Stimulated activated memory B cell treated with anti-CD40 and anti-IgM and Interleukin-4, amounts not matched to agents 10 μg/mL and 1 μg/mL and 100 μg/mL, for 72 hours (primary cell): ENCODE measurements around the gene CAGE1.
A peak's percentile ranks its signal among the peaks of the same experiment; 100 is the strongest.

Experiments used
- ATAC-seq: fragments of 150-1000 bp; cut with Tn5 transposase; 2 replicates; pipeline ENCODE4 v1.10.0; 2021
- H3K27ac Mint-ChIP-seq: one replicate; pipeline ENCODE4 v1.8.0; 2022; ENCODE audit warnings: mild to moderate bottlenecking, mixed read lengths
- H3K27me3 Mint-ChIP-seq: one replicate; pipeline ENCODE4 v1.8.0; 2022; ENCODE audit warnings: mixed read lengths
- H3K36me3 Mint-ChIP-seq: one replicate; pipeline ENCODE4 v1.8.0; 2022; ENCODE audit warnings: mixed read lengths
- H3K4me1 Mint-ChIP-seq: one replicate; pipeline ENCODE4 v1.8.0; 2022; ENCODE audit warnings: mixed read lengths
- H3K4me3 Mint-ChIP-seq: one replicate; pipeline ENCODE4 v1.8.0; 2022; ENCODE audit warnings: mild to moderate bottlenecking, moderate library complexity, mixed read lengths
- H3K9me3 Mint-ChIP-seq: one replicate; pipeline ENCODE4 v1.8.0; 2022; ENCODE audit warnings: mixed read lengths

CAGE1 gene

DNA sequence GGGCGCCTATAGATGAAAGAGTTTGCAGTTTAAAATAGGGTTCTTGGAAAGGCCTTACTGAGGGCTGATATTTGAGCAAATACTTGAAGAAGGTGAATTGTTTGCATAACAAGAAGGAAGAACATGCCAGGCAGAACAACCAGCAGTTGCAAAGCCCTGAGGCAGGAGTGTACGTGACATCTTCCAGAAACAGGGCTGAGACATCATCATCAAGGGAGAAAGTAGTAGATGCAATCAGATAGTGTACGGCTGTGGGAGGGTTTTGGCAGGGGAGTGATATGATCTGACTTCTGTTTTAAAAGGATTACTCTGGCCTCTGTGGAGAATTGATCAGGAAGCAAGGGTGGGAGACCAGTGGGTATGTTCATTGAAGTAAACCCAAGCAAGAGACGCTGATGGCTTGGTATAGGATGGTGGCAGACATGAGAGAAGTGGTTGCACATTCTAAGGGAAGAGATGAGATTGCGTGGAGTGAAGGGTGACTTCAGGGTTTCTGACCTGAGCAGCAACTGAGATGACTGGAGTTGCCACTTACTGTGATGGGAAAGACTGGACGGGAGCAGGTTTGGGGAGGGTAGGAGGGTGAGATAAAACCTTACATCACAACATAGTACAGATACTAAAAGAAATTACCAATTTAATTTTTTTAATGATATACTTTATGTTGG lies 28.8 kb upstream of the CAGE1 start:
- no peak overlapping the region for H3K27ac Mint-ChIP-seq
- no peaks in the 10 kb centered on the region for H3K4me1 Mint-ChIP-seq
- no peaks in the 10 kb centered on the region for H3K9me3 Mint-ChIP-seq

DNA sequence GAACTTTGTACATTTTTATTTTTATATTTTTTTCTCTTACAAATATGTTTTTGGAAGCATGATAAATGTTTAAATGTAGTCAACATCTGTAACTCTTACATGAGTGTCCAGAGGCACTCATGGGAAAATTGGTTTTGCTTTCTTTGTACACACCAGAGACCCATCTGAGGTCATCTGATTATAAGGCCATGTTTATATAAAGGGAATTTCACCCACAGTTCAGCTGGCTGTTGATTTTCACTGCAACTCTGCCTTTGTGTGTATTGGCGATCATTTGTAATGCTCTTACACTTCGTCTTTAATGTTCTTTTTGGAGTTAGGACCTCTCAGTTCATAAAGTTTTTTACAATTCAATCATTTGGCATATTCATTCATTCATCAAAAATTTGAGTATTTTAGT lies 28.1 kb upstream of the CAGE1 start:
- Mint-ChIP-seq H3K27ac (no peak overlapping the region), H3K36me3 (peaks cover 52% of the 10 kb centered on the region)

More for the DNA sequence above, 28.8 kb upstream of the CAGE1 start:
- Mint-ChIP-seq H3K27me3 (no peaks in the 10 kb centered on the region), H3K36me3 (peaks cover 52% of the 10 kb centered on the region), H3K4me3 (no peak overlapping the region)
- ATAC-seq: no peak

DNA sequence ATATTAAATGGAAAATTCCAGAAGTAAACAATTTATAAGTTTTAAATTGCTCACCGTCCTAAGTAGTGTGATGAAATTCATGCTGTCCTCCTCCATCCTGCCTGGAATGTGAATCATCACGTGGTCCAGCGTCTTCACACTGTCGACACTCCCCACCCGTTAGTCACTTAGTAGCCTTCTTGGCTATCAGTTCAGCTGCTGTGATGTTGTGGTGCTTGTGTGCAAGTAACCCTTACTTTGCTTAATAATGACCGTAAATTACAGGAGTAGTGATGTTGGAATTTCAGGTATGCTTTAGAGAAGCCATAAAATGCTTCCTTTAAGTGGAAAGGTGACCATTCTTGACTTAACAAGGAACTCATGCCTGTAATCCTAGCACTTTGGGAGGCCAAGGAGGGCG lies 25.3 kb upstream of the CAGE1 start:
- Mint-ChIP-seq H3K27ac (no peak overlapping the region), H3K4me3 (no peak overlapping the region), H3K36me3 (peaks cover 57% of the 10 kb centered on the region), H3K9me3 (no peaks in the 10 kb centered on the region), H3K27me3 (no peaks in the 10 kb centered on the region), H3K4me1 (no peaks in the 10 kb centered on the region)
- ATAC-seq: no peak

More for the DNA sequence above, 28.1 kb upstream of the CAGE1 start:
- no peaks in the 10 kb centered on the region for H3K4me1 Mint-ChIP-seq
- no peak overlapping the region for H3K4me3 Mint-ChIP-seq
- no peaks in the 10 kb centered on the region for H3K27me3 Mint-ChIP-seq
- H3K9me3 Mint-ChIP-seq: no peaks in the 10 kb centered on the region
- ATAC-seq: no peak

DNA sequence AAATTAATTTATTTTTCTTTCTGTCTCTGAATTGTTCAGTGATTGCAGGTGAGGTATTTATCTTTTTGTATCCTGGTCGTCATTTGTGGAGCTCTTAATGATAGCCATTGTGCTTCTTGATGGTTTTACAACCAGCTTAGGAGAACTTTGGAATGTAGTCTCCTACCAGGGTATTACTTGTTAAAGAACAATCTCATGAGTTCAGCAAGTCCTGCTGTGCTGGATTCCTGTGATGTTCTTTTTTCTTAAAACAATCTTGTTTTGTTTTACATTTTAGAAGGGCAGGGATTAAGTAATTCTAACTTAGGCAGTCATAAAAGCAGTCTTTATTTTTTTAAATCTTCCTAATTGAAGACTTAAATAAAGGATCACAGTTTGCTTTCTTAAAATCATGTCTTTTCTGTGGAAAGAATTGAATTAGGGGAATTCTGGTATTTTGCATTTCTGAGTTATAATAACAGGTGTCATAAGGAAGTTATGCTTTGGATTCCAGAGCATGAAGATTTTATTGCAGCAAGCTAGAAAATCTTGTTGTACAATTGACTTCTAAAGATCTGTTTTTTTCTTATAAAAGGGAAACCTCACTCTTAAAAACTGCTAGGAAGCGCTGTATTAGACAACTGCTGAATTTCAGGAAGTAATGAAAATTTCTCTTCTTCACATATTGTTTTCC lies 23.7 kb upstream of the CAGE1 start:
- no peak overlapping the region for H3K4me3 Mint-ChIP-seq
- no peak for ATAC-seq
- H3K36me3 Mint-ChIP-seq: peaks cover 63% of the 10 kb centered on the region
- no peak overlapping the region for H3K27ac Mint-ChIP-seq
- no peaks in the 10 kb centered on the region for H3K4me1 Mint-ChIP-seq
- H3K9me3 Mint-ChIP-seq: no peaks in the 10 kb centered on the region
- no peaks in the 10 kb centered on the region for H3K27me3 Mint-ChIP-seq

DNA sequence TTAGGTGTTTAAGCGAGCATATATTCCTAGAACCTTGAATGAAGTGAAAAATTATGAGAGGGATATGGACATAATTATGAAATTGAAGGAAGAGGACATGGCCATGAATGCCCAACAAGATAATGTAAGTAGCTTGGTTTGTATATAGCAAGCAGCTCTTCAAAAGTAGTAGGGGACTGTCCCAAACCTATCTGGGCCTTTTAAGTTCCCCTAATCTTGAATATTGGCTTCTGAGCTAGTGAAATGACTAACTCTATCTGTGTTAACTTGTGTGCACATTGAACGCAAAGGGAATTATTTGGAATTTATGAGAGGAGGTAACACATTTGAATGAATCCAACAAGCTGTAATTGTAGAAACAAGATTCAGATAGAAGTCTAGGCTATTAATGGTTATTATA lies 21.8 kb upstream of the CAGE1 start:
- H3K36me3 Mint-ChIP-seq: peaks cover 64% of the 10 kb centered on the region
- H3K27me3 Mint-ChIP-seq: no peaks in the 10 kb centered on the region
- no peak for ATAC-seq
- H3K9me3 Mint-ChIP-seq: no peaks in the 10 kb centered on the region
- no peak overlapping the region for H3K4me3 Mint-ChIP-seq
- H3K4me1 Mint-ChIP-seq: no peaks in the 10 kb centered on the region
- H3K27ac Mint-ChIP-seq: no peak overlapping the region

DNA sequence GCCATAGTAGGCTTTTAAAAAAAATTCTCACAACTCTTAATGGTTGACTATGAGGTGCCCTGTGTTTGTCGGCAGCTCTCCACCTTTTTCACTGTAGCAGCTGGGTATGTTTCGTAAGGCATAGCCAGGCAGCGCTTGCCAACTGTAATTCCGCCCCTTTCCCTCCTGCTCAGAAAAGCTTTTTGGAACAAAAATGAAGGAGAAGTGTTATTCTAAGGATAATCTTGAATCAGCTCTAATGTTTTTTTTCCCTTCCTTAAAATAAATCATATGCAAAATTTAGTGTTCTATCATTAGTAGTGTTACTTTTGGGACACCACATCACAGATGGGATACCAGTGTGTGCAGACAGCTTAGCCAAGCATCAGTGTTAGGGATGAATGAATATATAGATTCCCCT lies 21.3 kb upstream of the CAGE1 start:
- Mint-ChIP-seq H3K27ac (no peak overlapping the region), H3K4me1 (no peaks in the 10 kb centered on the region), H3K4me3 (no peak overlapping the region), H3K9me3 (no peaks in the 10 kb centered on the region), H3K27me3 (no peaks in the 10 kb centered on the region), H3K36me3 (peaks cover 69% of the 10 kb centered on the region)
- no peak for ATAC-seq

DNA sequence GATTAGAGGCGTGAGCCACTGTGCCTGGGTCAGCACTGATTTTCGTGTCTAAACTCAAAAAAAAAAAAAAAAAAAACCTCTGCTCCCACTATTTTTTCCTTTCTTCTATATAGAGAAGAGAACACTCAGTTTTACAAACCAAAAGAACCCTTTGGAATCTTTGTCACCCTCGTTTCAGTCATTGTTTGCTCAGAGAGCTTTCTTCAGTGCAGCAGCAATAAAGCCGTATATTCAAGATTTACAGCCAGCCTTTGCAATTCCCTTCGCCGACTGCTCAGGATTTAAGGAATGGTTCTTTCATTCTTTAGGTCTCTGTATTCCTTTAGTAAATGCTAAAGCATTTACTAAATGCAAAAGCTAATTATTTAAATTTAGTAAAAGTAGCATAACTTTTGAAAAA lies 20.2 kb upstream of the CAGE1 start:
- H3K9me3 Mint-ChIP-seq: no peaks in the 10 kb centered on the region
- H3K4me3 Mint-ChIP-seq: no peak overlapping the region
- no peak for ATAC-seq
- H3K27me3 Mint-ChIP-seq: no peaks in the 10 kb centered on the region
- no peak overlapping the region for H3K27ac Mint-ChIP-seq
- no peaks in the 10 kb centered on the region for H3K4me1 Mint-ChIP-seq
- H3K36me3 Mint-ChIP-seq: peaks cover 71% of the 10 kb centered on the region

DNA sequence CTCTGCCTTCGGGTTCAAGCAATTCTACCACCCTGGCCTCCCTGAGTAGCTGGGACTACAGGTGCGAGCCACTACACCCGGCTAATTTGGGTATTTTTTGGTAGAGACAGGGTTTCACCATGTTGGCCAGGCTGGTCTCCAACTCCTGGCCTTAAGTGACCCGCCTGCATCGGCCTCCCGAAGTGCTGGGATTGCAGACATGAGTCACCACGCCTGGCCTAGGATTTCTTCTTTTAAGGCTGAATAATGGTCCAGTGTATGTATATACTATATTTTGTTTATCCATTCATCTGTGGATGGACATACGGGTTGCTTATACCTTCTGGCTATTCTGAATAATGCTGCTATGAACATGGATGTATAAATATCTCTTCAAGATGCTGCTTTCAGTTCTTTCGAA lies 17.2 kb upstream of the CAGE1 start:
- no peak overlapping the region for H3K4me3 Mint-ChIP-seq
- no peak for ATAC-seq
- no peaks in the 10 kb centered on the region for H3K9me3 Mint-ChIP-seq
- H3K36me3 Mint-ChIP-seq: peaks cover 82% of the 10 kb centered on the region
- H3K27me3 Mint-ChIP-seq: no peaks in the 10 kb centered on the region
- no peak overlapping the region for H3K27ac Mint-ChIP-seq
- H3K4me1 Mint-ChIP-seq: no peaks in the 10 kb centered on the region

DNA sequence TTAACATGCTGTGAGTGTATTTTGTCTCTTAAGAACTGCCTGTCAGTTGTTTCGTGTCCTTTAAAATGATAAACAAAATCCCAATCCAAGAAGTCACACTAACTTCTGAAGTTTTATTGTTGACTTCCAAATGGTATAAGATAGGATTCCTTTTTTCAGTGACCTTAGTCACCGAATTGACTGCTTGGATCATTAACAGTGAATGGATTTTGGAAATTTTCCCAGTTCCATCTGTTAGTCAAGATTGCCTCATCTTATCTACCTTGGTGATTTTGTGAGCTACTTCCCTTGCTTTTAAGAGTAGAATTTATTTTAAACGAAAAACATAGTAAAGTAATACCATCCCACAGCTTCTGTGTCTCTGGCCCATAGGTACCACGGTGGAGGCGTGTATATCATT lies 15.0 kb upstream of the CAGE1 start:
- ATAC-seq: no peak
- no peak overlapping the region for H3K4me3 Mint-ChIP-seq
- no peaks in the 10 kb centered on the region for H3K27me3 Mint-ChIP-seq
- peaks cover 79% of the 10 kb centered on the region for H3K36me3 Mint-ChIP-seq
- no peaks in the 10 kb centered on the region for H3K9me3 Mint-ChIP-seq
- no peak overlapping the region for H3K27ac Mint-ChIP-seq
- H3K4me1 Mint-ChIP-seq: no peaks in the 10 kb centered on the region

DNA sequence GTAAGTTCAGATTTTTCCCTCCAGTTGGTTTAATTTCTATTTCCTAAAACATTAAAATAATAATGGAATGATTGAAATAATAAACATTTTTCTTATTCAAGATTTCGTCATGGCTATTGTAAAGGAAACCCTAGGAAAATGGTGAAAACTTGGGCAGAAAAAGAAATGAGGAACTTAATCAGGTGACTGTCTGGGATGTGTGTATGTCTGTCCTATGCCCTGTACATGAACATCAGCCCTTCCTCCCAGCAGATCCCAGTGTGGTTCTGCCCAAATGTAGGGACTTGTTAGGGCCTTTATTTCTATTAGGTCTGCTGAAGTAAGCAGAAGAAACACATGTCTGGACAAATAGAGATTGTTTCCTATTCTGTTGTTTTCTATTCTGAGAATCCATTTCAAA lies 13.2 kb upstream of the CAGE1 start:
- ATAC-seq: no peak
- no peaks in the 10 kb centered on the region for H3K9me3 Mint-ChIP-seq
- no peaks in the 10 kb centered on the region for H3K27me3 Mint-ChIP-seq
- H3K4me1 Mint-ChIP-seq: no peaks in the 10 kb centered on the region
- H3K4me3 Mint-ChIP-seq: no peak overlapping the region
- H3K27ac Mint-ChIP-seq: no peak overlapping the region
- H3K36me3 Mint-ChIP-seq: peaks cover 66% of the 10 kb centered on the region

DNA sequence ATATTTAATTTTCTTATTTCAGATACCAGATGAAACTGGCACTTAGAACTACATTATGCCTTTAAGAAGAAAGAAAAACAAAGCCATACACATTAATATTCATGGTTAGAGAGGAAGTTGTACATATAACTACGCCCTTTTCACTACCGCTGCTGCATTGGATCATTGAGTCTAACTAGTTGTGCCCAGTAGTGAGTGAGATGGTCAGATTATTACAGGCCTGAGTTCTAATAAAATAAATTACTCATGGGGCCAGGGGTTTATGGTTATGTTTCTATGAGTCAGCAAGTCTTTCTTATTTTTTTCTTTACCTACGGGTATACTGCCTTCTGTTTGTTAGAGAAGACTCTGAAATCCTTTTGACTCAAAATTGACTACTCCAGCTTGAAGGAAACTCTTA lies 11.5 kb upstream of the CAGE1 start:
- Mint-ChIP-seq H3K4me1 (no peaks in the 10 kb centered on the region), H3K9me3 (no peaks in the 10 kb centered on the region), H3K36me3 (peaks cover 51% of the 10 kb centered on the region), H3K4me3 (no peak overlapping the region), H3K27ac (no peak overlapping the region), H3K27me3 (no peaks in the 10 kb centered on the region)
- no peak for ATAC-seq

DNA sequence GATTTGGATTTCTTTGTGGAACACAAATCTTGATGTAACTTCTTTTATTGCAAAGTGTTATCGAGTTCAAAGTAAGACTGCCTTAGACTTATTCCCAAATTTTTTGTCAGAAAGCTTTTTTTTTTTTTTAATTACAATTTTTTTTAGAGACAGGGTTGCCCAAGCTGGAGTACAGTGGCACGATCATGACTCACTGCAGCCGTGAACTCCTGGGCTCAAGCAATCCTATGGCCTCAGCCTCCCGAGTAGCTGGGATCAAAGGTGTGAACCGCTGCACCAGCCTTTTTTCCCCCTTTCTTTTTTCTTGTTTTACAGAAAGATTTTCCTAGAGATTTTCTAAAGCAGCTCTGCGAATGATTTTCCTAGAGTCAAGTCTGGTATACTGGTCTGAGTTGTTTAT lies 2.9 kb upstream of the CAGE1 start:
- peaks cover 20% of the 10 kb centered on the region for H3K36me3 Mint-ChIP-seq
- H3K27me3 Mint-ChIP-seq: no peaks in the 10 kb centered on the region
- no peak overlapping the region for H3K4me3 Mint-ChIP-seq
- peaks cover 42% of the 10 kb centered on the region for H3K4me1 Mint-ChIP-seq
- H3K27ac Mint-ChIP-seq: no peak overlapping the region
- ATAC-seq: no peak
- H3K9me3 Mint-ChIP-seq: no peaks in the 10 kb centered on the region

DNA sequence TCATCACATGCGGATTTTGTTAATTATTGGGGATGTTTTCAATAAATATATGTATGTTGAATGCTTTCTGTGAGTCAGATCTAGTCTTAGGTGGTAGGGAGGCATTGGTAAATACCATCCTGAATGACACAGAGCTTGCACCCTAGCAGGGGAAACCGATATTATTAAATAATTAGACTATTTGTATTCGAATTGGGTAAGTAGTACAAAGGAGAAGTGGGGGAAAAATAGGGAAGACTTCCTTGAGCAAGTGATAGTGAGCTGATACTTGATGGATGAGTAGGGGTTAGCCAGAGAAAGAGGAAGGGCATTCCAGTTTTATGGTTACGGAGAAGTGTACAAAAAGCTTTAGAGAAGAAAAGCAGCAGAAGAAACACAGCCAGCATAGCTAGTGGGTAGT lies 1.6 kb upstream of the CAGE1 start:
- H3K9me3 Mint-ChIP-seq: no peaks in the 10 kb centered on the region
- H3K27me3 Mint-ChIP-seq: no peaks in the 10 kb centered on the region
- H3K36me3 Mint-ChIP-seq: peaks cover 20% of the 10 kb centered on the region
- peak overlapping the region; percentile 85 for H3K4me3 Mint-ChIP-seq
- ATAC-seq: no peak
- H3K27ac Mint-ChIP-seq: peak overlapping the region; percentile 94
- H3K4me1 Mint-ChIP-seq: peaks cover 42% of the 10 kb centered on the region

DNA sequence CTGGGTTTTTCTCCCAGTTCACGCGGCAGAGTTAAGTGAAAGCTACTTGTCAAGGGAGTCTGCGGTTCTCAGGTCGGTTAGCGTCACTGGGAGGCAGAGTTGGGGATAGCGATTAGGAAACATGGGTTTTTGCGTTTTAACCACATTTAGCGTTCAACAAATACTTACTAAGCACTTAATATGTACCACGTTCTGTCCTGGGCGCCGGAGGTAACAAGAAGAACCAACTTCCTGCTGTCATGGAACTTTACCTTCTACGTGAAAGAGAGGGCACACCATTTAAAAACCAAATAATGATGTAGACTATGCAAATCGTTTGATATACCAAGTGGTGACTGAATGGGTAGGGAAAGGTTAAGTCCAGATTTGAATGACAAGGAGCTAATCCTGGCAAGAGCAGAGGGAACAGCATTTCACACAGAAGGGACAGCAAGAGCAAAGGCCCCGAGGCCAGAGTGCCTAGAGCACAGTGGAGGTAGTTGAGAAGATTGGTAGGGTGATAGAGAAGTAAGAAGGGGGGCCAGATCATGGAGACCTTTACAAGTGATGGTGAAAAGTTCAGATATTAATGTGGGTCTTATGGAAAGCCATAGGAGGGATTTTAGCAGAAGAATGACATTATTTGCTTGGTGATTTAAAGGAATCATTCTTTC lies 810 bp upstream of the CAGE1 start:
- H3K27me3 Mint-ChIP-seq: no peaks in the 10 kb centered on the region
- H3K4me1 Mint-ChIP-seq: peaks cover 42% of the 10 kb centered on the region
- H3K4me3 Mint-ChIP-seq: peak overlapping the region; percentile 85
- peak overlapping the region; percentile 94 for H3K27ac Mint-ChIP-seq
- H3K36me3 Mint-ChIP-seq: peaks cover 20% of the 10 kb centered on the region
- H3K9me3 Mint-ChIP-seq: no peaks in the 10 kb centered on the region
- ATAC-seq: peak; percentile 18

DNA sequence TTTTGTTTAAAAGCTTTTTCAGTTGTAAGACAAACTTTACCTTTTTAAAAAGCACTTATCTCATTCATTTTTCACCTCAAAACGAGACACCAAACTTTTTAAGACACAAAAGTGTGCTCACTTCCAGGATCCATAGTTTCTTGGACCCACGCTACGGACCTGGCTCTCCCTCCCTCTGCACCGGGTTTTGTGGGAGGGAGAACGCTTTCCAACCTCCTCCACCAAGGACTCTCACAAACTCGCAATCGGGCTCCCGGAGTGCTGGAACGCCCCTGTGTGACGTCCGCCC lies 436 bp downstream of the CAGE1 start:
- ATAC-seq: no peak
- H3K4me3 Mint-ChIP-seq: peak overlapping the region; percentile 85
- peak overlapping the region; percentile 94 for H3K27ac Mint-ChIP-seq
- H3K4me1 Mint-ChIP-seq: peaks cover 42% of the 10 kb centered on the region
- no peaks in the 10 kb centered on the region for H3K9me3 Mint-ChIP-seq
- H3K36me3 Mint-ChIP-seq: peaks cover 13% of the 10 kb centered on the region
- no peaks in the 10 kb centered on the region for H3K27me3 Mint-ChIP-seq

DNA sequence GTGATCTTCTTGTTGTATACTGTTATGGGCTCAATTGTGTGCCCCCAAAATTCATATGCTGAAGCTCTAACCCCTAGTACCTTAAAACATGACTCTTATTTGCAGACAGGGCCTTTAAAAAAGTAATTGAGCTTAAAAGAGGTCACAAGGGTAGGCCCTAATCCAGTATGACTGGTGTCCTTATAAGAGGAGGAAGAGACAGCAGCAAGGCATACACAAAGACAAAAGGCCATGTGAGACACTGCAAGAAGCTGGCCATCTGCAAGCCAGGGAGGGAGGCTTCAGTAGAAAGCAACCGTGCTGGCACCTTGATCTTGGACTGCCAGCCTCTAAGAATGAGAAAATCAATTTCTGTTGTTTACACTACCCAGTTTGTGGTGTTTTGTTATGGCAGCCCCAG lies 8.4 kb downstream of the CAGE1 start:
- no peak for ATAC-seq
- Mint-ChIP-seq H3K36me3 (no peaks in the 10 kb centered on the region), H3K4me3 (no peak overlapping the region), H3K27ac (no peak overlapping the region), H3K4me1 (no peaks in the 10 kb centered on the region), H3K27me3 (peaks cover 14% of the 10 kb centered on the region), H3K9me3 (no peaks in the 10 kb centered on the region)
